GM10248 (cell line): ENCODE results near the gene ZNF333.

ENCODE experiments used
- CTCF ChIA-PET: fragments of 300-600 bp; sonication (Branson Sonifier 250); formaldehyde crosslinking; extraction: SDS; loops from one replicate; lab custom pipeline; 2021; ENCODE audit warnings: antibody characterized with exemption; lab: Yijun Ruan, JAX
- POLR2A ChIA-PET: fragments of 350-650 bp; sonication (Branson Sonifier 250); formaldehyde crosslinking; extraction: SDS; loops from one replicate; lab custom pipeline; 2020; ENCODE audit warnings: antibody characterized with exemption; lab: Yijun Ruan, JAX
- DNase-seq: peaks from one replicate; pipeline ENCODE4 v3.0.0; 2012; ENCODE audit errors: extremely low spot score
- TF ChIP-seq, protein P1 (sequence below): IDR thresholded peaks from 2 replicates; pipeline ENCODE4 v1.5.1; 2012; ENCODE audit warnings: mild to moderate bottlenecking, low read depth; ENCODE audit errors: extremely low read depth, missing control alignments, control extremely low read depth

ZNF333 gene

DNA sequence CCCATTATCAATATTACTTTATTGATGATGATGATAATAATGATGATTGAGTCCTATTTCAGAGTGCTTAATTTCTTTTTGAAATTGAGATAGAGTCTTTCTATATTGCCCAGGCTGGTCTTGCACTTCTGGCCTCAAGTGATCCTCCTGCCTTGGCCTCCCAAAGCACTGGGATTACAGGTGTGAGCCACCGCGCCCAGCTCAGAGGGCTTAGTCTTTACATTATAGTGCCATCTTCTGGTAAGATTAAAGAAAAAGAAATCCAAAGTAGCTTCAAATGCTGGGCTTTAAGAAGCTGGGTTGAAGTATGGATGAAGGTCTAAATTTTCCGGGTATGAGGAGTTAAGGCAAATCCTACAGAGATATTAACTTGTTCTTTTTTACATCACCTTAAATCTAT is 3.4 kb upstream of the ZNF333 start:
- POLR2A ChIA-PET = interaction anchor here (1.1 kb wide), 1 partner anchor 112 kb away, joined by 5 read pairs; no protein-coding TSS in a partner anchor
- TF ChIP-seq, protein P1, sequence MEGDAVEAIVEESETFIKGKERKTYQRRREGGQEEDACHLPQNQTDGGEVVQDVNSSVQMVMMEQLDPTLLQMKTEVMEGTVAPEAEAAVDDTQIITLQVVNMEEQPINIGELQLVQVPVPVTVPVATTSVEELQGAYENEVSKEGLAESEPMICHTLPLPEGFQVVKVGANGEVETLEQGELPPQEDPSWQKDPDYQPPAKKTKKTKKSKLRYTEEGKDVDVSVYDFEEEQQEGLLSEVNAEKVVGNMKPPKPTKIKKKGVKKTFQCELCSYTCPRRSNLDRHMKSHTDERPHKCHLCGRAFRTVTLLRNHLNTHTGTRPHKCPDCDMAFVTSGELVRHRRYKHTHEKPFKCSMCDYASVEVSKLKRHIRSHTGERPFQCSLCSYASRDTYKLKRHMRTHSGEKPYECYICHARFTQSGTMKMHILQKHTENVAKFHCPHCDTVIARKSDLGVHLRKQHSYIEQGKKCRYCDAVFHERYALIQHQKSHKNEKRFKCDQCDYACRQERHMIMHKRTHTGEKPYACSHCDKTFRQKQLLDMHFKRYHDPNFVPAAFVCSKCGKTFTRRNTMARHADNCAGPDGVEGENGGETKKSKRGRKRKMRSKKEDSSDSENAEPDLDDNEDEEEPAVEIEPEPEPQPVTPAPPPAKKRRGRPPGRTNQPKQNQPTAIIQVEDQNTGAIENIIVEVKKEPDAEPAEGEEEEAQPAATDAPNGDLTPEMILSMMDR = peak; percentile 65
- DNase-seq = no peak
- CTCF ChIA-PET = interaction anchor here (0.7 to 13.2 kb wide), 20 partner anchors 11 to 286 kb away, joined by 3 to 307 read pairs (median 4); partner anchors contain the start of genes ADGRE3, CLEC17A and NDUFB7

DNA sequence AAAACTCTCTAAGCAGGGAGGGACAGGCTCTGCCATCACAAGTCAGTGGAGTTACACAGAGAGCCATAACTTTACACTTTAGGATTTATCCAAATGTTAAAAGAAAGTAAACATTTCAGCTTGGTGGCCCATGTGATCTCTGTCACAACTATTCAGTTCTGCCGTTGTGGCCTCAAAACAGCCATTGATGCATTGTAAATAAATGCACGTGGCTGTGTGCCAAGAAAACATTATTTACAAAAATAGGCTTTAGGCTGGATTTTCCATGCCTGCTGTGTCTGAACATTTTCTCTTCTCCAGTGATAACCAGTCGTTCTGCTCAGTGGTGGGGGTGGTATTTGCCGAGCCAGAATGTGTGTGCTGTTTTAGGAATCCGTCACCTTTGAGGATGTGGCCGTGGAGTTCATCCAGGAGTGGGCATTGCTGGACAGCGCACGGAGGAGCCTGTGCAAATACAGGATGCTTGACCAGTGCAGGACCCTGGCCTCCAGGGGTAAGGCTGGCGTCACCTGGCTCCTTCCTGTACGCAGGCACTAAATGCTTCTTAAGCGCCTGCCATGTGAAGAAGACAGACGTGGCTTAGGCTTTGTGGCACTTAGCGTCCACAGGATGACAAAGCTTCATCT is 4.9 kb downstream of the ZNF333 start:
- CTCF ChIA-PET = interaction anchor here (1.2 to 13.2 kb wide), 2 partner anchors 119 to 138 kb away, joined by 4 to 307 read pairs; partner anchors contain the start of genes CLEC17A and NDUFB7
- TF ChIP-seq, protein P1 = no peak
- POLR2A ChIA-PET = no interaction called here

DNA sequence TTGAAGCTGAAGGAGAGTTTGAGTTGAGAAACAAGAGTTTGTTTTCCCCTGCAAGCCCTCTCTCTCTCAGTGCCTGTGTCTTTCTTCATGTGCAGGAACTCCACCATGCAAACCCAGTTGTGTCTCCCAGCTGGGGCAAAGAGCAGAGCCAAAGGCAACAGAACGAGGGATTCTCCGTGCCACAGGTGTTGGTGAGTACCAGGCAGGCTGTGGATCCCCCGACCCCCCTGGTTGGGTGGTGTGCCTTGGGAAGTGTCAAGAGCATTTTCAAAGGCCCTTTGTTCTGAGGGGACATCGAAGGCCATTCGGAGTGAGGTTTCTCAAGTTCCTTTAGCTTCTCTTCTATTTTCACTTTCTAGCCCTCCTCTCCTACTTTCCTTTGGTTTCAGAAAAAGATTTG is 5.6 kb downstream of the ZNF333 start:
- ChIA-PET POLR2A (no interaction called here), CTCF (interaction anchor here (1.2 kb wide), 1 partner anchor 139 kb away, joined by 4 read pairs; no protein-coding TSS in a partner anchor)
- TF ChIP-seq, protein P1 = no peak
- DNase-seq = no peak

More for the DNA sequence above, 4.9 kb downstream of the ZNF333 start:
- DNase-seq = no peak

DNA sequence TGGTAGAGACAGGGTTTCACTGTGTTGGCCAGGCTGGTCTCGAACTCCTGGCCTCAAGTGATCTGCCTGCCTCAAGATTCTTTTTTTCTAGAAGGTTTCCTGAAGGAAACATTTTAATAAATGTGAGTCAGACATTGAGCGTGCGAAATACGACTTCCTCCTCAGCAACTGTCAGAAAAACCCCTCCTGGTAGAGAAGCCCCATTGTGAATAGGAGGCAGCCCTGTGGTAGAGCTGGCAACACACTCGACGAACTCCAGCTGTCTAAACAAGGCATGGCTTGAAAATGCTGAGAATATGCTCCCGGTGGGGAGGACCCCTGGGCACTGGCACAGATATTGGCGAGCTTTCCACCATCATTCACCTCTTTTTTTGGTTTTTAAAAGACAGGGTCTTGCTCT is 9.8 kb downstream of the ZNF333 start:
- CTCF ChIA-PET = interaction anchor here (2.4 kb wide), 1 partner anchor 14 kb away, joined by 11 read pairs; no protein-coding TSS in a partner anchor
- no peak for DNase-seq
- POLR2A ChIA-PET = no interaction called here
- TF ChIP-seq, protein P1 = no peak

DNA sequence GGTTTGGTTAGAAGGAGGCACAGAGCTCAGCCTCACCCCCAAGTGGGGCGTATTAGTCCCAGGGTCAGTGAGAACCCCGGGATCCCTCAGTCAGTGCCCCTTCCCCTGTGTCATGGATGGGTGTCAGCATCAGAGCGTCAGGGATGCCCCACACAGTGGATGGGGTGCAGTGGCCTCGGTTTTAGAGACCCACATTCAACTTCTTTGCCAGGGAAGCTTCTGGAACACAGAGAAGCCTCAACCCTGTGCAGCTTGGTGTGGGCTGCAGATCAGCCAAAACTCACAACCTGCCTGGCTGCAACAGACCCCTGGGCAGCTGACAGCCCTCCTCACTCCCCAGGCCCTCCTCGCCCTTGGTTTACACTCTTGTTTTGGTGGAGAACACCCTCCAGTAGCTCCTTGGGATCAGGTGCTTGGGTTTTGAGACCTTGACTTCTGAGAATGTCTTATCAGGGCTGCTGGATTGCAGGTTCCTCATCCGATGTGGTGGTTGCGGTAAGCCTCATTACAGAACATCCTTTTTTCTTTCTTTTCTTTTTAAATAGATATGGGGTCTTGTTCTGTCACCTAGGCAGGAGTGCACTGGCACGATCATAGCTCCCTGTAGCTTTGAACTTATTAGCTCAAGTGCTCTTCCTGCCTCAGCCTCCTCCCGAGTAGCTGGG is 11.0 kb downstream of the ZNF333 start:
- TF ChIP-seq, protein P1 = no peak
- DNase-seq = no peak
- POLR2A ChIA-PET = no interaction called here
- CTCF ChIA-PET = interaction anchor here (2.4 kb wide), 1 partner anchor 15 kb away, joined by 11 read pairs; no protein-coding TSS in a partner anchor

DNA sequence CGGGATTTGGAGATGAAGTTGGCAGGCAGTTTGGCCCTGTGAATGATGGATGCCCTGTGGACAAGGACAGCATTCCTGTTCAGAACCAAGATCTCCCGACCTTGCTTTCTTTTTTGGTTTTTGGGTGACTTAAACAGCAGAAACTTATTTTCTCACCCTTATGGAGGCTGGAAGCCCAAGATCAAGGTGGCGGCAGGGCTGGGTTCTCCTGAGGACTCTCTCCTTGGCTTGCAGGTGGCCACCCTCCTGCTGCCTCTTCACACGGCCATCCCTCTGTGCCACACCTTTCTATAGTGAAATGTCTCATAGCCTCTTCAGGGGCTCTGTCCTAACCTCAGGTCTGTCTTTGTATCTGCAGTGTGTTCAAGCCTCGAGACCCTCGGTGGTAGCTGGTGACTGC is 14.0 kb downstream of the ZNF333 start:
- ChIA-PET CTCF (no interaction called here), POLR2A (no interaction called here)
- DNase-seq = no peak
- TF ChIP-seq, protein P1 = no peak
